ENCODE measurements around the gene SPATA20.

The SPATA20 gene

GRCh38 chr17:50560931-50561745 lies 14.2 kb downstream of the SPATA20 start:
- peak; percentile 61 for DNase-seq

- no peak for DNase-seq
Measured at GRCh38 chr17:50561746-50562141, 14.8 kb downstream of the SPATA20 start.

GRCh38 chr17:50562242-50563091 lies 15.5 kb downstream of the SPATA20 start:
- DNase-seq = peak; percentile 62

GRCh38 chr17:50563092-50563511 lies 16.1 kb downstream of the SPATA20 start:
- no peak for DNase-seq

GRCh38 chr17:50564916-50565315 lies 17.9 kb downstream of the SPATA20 start:
- DNase-seq = no peak

- no peak for DNase-seq
Measured at GRCh38 chr17:50565402-50566350, 18.7 kb downstream of the SPATA20 start.

- no peak for DNase-seq
Measured at GRCh38 chr17:50566886-50567285, 19.9 kb downstream of the SPATA20 start.

GRCh38 chr17:50568659-50569058 lies 21.7 kb downstream of the SPATA20 start:
- DNase-seq = no peak

GRCh38 chr17:50569592-50569991 lies 22.6 kb downstream of the SPATA20 start:
- DNase-seq = no peak

GRCh38 chr17:50570032-50570431 lies 23.1 kb downstream of the SPATA20 start:
- no peak for DNase-seq

GRCh38 chr17:50570528-50570927 lies 23.6 kb downstream of the SPATA20 start:
- no peak for DNase-seq

- no peak for DNase-seq
Measured at GRCh38 chr17:50571681-50572080, 24.7 kb downstream of the SPATA20 start.

- DNase-seq = no peak
Measured at GRCh38 chr17:50572541-50572940, 25.6 kb downstream of the SPATA20 start.

GRCh38 chr17:50573866-50574611 lies 27.1 kb downstream of the SPATA20 start:
- no peak for DNase-seq

- peak; percentile 60 for DNase-seq
Measured at GRCh38 chr17:50575581-50576210, 28.7 kb downstream of the SPATA20 start.

- no peak for DNase-seq
Measured at GRCh38 chr17:50576864-50577263, 29.9 kb downstream of the SPATA20 start.

- no peak for DNase-seq
Measured at GRCh38 chr17:50577451-50577954, 30.5 kb downstream of the SPATA20 start.

GRCh38 chr17:50578173-50578572 lies 31.2 kb downstream of the SPATA20 start:
- DNase-seq = no peak

GRCh38 chr17:50579399-50579798 lies 32.4 kb downstream of the SPATA20 start:
- DNase-seq = no peak

GRCh38 chr17:50580646-50581045 lies 33.7 kb downstream of the SPATA20 start:
- DNase-seq = no peak

- DNase-seq = no peak
Measured at GRCh38 chr17:50581316-50581715, 34.3 kb downstream of the SPATA20 start.

Data from activated CD8-positive, alpha-beta memory T cell treated with anti-CD3 and anti-CD28 coated beads, Interleukin-2, amount 50 U/mL, for 48 hours (primary cell).